Tibial nerve (tissue), 4 donors: ENCODE data around the gene IFITM2.

Source experiments
- EP300 ChIP-seq, 2 donors: sonication (generic); formaldehyde crosslinking; IDR thresholded peaks; one replicate each; pipeline ENCODE4 v1.6.1; 2017; ENCODE audit warnings: antibody characterized with exemption in 2 of 2, mild to moderate bottlenecking in 1 of 2
- POLR2A ChIP-seq, 2 donors: fragments of 450-650 bp; IDR thresholded peaks; one replicate each; pipeline ENCODE4 v1.6.1; 2017; ENCODE audit warnings: antibody characterized with exemption in 2 of 2, mild to moderate bottlenecking in 2 of 2, moderate library complexity in 2 of 2
- TF ChIP-seq, protein P1 (sequence below), 5 experiments: fragments of 200-600 bp in 3 of 5; fragments of 450-650 bp in 2 of 5; sonication (generic) in 3 of 5; IDR thresholded peaks; one replicate each; pipeline ENCODE4 v1.5.1; 2016 to 2019; ENCODE audit warnings: antibody characterized with exemption in 5 of 5, mild to moderate bottlenecking in 3 of 5, moderate library complexity in 2 of 5

DNA sequence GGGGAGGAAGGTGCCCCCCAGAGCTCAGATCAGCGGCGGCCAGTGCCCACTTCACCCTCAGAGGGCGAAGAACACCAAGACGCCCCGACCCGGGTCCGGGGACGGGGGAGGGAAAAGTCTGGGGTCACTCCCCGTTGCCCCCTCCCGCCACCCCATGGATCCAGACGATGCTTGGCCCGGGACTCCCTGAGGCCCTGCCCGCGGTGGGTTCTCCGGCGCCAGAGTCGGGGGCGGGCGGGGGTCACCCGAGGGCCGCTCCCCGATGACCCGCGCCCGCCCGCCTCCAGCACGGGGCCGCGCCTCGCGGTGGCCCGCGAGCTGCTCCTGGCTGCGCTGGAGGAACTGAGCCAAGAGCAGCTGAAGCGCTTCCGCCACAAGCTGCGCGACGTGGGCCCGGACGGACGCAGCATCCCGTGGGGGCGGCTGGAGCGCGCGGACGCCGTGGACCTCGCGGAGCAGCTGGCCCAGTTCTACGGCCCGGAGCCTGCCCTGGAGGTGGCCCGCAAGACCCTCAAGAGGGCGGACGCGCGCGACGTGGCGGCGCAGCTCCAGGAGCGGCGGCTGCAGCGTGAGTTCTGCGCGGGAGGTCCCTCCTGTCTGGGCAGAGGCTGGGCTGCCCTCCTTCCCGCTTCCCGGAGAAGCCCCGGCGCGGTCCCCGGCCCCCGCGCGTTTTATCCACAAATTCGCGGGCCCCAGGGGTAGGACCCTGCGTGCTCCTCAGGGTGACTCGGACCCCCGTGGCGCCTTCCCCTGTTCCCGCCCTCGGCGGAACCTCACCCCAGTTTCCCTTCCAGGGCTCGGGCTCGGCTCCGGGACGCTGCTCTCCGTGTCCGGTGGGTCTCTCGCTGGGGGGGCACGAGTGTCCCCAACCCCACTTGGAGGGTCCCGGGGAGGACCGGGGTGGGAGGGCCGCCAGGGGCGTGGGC, 28.3 kb upstream of the IFITM2 start:
- TF ChIP-seq, protein P1, sequence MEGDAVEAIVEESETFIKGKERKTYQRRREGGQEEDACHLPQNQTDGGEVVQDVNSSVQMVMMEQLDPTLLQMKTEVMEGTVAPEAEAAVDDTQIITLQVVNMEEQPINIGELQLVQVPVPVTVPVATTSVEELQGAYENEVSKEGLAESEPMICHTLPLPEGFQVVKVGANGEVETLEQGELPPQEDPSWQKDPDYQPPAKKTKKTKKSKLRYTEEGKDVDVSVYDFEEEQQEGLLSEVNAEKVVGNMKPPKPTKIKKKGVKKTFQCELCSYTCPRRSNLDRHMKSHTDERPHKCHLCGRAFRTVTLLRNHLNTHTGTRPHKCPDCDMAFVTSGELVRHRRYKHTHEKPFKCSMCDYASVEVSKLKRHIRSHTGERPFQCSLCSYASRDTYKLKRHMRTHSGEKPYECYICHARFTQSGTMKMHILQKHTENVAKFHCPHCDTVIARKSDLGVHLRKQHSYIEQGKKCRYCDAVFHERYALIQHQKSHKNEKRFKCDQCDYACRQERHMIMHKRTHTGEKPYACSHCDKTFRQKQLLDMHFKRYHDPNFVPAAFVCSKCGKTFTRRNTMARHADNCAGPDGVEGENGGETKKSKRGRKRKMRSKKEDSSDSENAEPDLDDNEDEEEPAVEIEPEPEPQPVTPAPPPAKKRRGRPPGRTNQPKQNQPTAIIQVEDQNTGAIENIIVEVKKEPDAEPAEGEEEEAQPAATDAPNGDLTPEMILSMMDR (IDR thresholded peaks at IDR 0.05) = no peak
- TF ChIP-seq POLR2A (IDR thresholded peaks at IDR 0.05) = no peak
- TF ChIP-seq EP300 (IDR thresholded peaks at IDR 0.05) = no peak
